HAP-1 (cell line): Measurements from ENCODE around the gene SPATA18.
"Not testable (repeated sequence)": the region's sequence is repeated elsewhere in the genome, so short reads cannot be mapped to it uniquely, and the experiment has no call there.

ENCODE experiments used
- DNase-seq, 2 experiments: peaks; one replicate each; pipeline ENCODE4 v3.0.0-alpha.2; 2016 to 2020; ENCODE audit warnings: low spot score in 2 of 2
- H3K27me3 ChIP-seq: fragments of 250-450 bp; sonication (Bioruptor Pico); 2 replicates; pipeline ENCODE4 v1.5.1; 2020; ENCODE audit warnings: low read depth, mild to moderate bottlenecking, moderate library complexity
- H3K36me3 ChIP-seq: fragments of 250-450 bp; sonication (Bioruptor Pico); replicated peaks from 2 replicates; pipeline ENCODE4 v1.5.1; 2020; ENCODE audit warnings: mild to moderate bottlenecking
- H3K4me1 ChIP-seq: fragments of 250-450 bp; sonication (Bioruptor Pico); 2 replicates; pipeline ENCODE4 v1.5.1; 2020; ENCODE audit warnings: mild to moderate bottlenecking
- H3K4me3 ChIP-seq: fragments of 250-450 bp; sonication (Bioruptor Pico); 2 replicates; pipeline ENCODE4 v1.5.1; 2020; ENCODE audit warnings: mild to moderate bottlenecking, moderate library complexity
- H3K9me3 ChIP-seq: fragments of 250-450 bp; sonication (Bioruptor Pico); 2 replicates; pipeline ENCODE4 v1.5.1; 2020; ENCODE audit warnings: mild to moderate bottlenecking, moderate library complexity
- in situ Hi-C: fragments of 300-500 bp; cut with MboI; formaldehyde crosslinking; loops from 3 replicates; pipeline ENCODE4 v1.14.3; 2020; ENCODE audit warnings: low sequenced_read_pairs, inconsistent platforms, mixed read lengths

Gene SPATA18

GRCh38 chr4:52071791-52072546 is 20.9 kb downstream of the SPATA18 start:
- in situ Hi-C loops = no loop called here

GRCh38 chr4:52076731-52077130 is 25.6 kb downstream of the SPATA18 start:
- peak in 1 of 2 experiments; percentile 14 for DNase-seq
- in situ Hi-C loops = no loop called here
- no peaks in the 10 kb centered on the region for H3K4me1 ChIP-seq

More at GRCh38 chr4:52071791-52072546, 20.9 kb downstream of the SPATA18 start:
- Histone ChIP-seq H3K4me3 (no peak overlapping the region), H3K36me3 (no peaks in the 10 kb centered on the region), H3K27me3 (peaks cover 10% of the 10 kb centered on the region), H3K4me1 (no peaks in the 10 kb centered on the region), H3K9me3 (no peaks in the 10 kb centered on the region; the same call in 1 of the 2 replicates)
- DNase-seq = no peak

GRCh38 chr4:52079659-52080058 is 28.6 kb downstream of the SPATA18 start:
- no peaks in the 10 kb centered on the region for H3K36me3 ChIP-seq

More at GRCh38 chr4:52076731-52077130, 25.6 kb downstream of the SPATA18 start:
- Histone ChIP-seq H3K9me3 (no peaks in the 10 kb centered on the region; the same call in 1 of the 2 replicates), H3K4me3 (no peak overlapping the region), H3K36me3 (no peaks in the 10 kb centered on the region), H3K27me3 (peaks cover 15% of the 10 kb centered on the region)

GRCh38 chr4:52081216-52081615 is 30.1 kb downstream of the SPATA18 start:
- Histone ChIP-seq H3K4me1 (no peaks in the 10 kb centered on the region), H3K9me3 (no peaks in the 10 kb centered on the region), H3K27me3 (peaks cover 22% of the 10 kb centered on the region), H3K36me3 (no peaks in the 10 kb centered on the region), H3K4me3 (no peak overlapping the region)
- DNase-seq = no peak
- in situ Hi-C loops = no loop called here

More at GRCh38 chr4:52079659-52080058, 28.6 kb downstream of the SPATA18 start:
- in situ Hi-C loops = no loop called here
- H3K4me1 ChIP-seq = no peaks in the 10 kb centered on the region
- H3K4me3 ChIP-seq = no peak overlapping the region
- peaks cover 24% of the 10 kb centered on the region for H3K27me3 ChIP-seq
- no peak for DNase-seq
- no peaks in the 10 kb centered on the region; the same call in 1 of the 2 replicates for H3K9me3 ChIP-seq

GRCh38 chr4:52086425-52086824 is 35.3 kb downstream of the SPATA18 start:
- H3K36me3 ChIP-seq, H3K27me3 ChIP-seq, H3K9me3 ChIP-seq, DNase-seq, in situ Hi-C loops, H3K4me1 ChIP-seq, H3K4me3 ChIP-seq: not testable (repeated sequence)

- no peaks in the 10 kb centered on the region for H3K36me3 ChIP-seq
- in situ Hi-C loops = no loop called here
- DNase-seq = no peak
Measured at GRCh38 chr4:52091801-52092200, 40.7 kb downstream of the SPATA18 start.

GRCh38 chr4:52093466-52093865 is 42.4 kb downstream of the SPATA18 start:
- no peak for DNase-seq
- in situ Hi-C loops = no loop called here
- no peaks in the 10 kb centered on the region for H3K36me3 ChIP-seq
- H3K4me3 ChIP-seq = no peak overlapping the region
- no peaks in the 10 kb centered on the region for H3K27me3 ChIP-seq
- no peaks in the 10 kb centered on the region for H3K4me1 ChIP-seq
- H3K9me3 ChIP-seq = no peaks in the 10 kb centered on the region

More at GRCh38 chr4:52091801-52092200, 40.7 kb downstream of the SPATA18 start:
- Histone ChIP-seq H3K4me3 (no peak overlapping the region), H3K4me1 (no peaks in the 10 kb centered on the region), H3K27me3 (no peaks in the 10 kb centered on the region), H3K9me3 (no peaks in the 10 kb centered on the region)

- DNase-seq = no peak
- Histone ChIP-seq H3K4me1 (no peaks in the 10 kb centered on the region), H3K27me3 (no peaks in the 10 kb centered on the region), H3K4me3 (no peak overlapping the region), H3K36me3 (no peaks in the 10 kb centered on the region), H3K9me3 (no peaks in the 10 kb centered on the region)
- in situ Hi-C loops = no loop called here
Measured at GRCh38 chr4:52094376-52095145, 43.5 kb downstream of the SPATA18 start.

GRCh38 chr4:52095374-52095773 is 44.3 kb downstream of the SPATA18 start:
- Histone ChIP-seq H3K4me1 (no peaks in the 10 kb centered on the region), H3K4me3 (no peak overlapping the region), H3K27me3 (no peaks in the 10 kb centered on the region), H3K9me3 (no peaks in the 10 kb centered on the region), H3K36me3 (no peaks in the 10 kb centered on the region)
- in situ Hi-C loops = no loop called here
- no peak for DNase-seq

- H3K27me3 ChIP-seq = no peaks in the 10 kb centered on the region
- H3K4me1 ChIP-seq = no peaks in the 10 kb centered on the region
- no peaks in the 10 kb centered on the region for H3K36me3 ChIP-seq
- DNase-seq = no peak
- in situ Hi-C loops = no loop called here
- H3K4me3 ChIP-seq = no peak overlapping the region
- no peaks in the 10 kb centered on the region for H3K9me3 ChIP-seq
Measured at GRCh38 chr4:52096048-52096447, 44.9 kb downstream of the SPATA18 start.

GRCh38 chr4:52098618-52099017 is 47.5 kb downstream of the SPATA18 start:
- H3K4me3 ChIP-seq = no peak overlapping the region
- no peaks in the 10 kb centered on the region for H3K9me3 ChIP-seq
- H3K27me3 ChIP-seq = no peaks in the 10 kb centered on the region
- in situ Hi-C loops = no loop called here
- H3K36me3 ChIP-seq = no peaks in the 10 kb centered on the region
- no peaks in the 10 kb centered on the region for H3K4me1 ChIP-seq
- DNase-seq = no peak

GRCh38 chr4:52099860-52100461 is 48.9 kb downstream of the SPATA18 start:
- Histone ChIP-seq H3K4me3 (no peak overlapping the region), H3K4me1 (no peaks in the 10 kb centered on the region), H3K27me3 (no peaks in the 10 kb centered on the region), H3K9me3 (no peaks in the 10 kb centered on the region), H3K36me3 (no peaks in the 10 kb centered on the region)
- in situ Hi-C loops = no loop called here
- DNase-seq = no peak

- H3K36me3 ChIP-seq = no peaks in the 10 kb centered on the region
- in situ Hi-C loops = no loop called here
- no peaks in the 10 kb centered on the region for H3K9me3 ChIP-seq
- no peak overlapping the region for H3K4me3 ChIP-seq
- no peaks in the 10 kb centered on the region for H3K4me1 ChIP-seq
- H3K27me3 ChIP-seq = no peaks in the 10 kb centered on the region
- no peak for DNase-seq
Measured at GRCh38 chr4:52102587-52102986, 51.5 kb downstream of the SPATA18 start.

- Histone ChIP-seq H3K4me1 (no peaks in the 10 kb centered on the region), H3K4me3 (no peak overlapping the region), H3K27me3 (no peaks in the 10 kb centered on the region), H3K36me3 (no peaks in the 10 kb centered on the region), H3K9me3 (no peaks in the 10 kb centered on the region)
- no peak for DNase-seq
- in situ Hi-C loops = no loop called here
Measured at GRCh38 chr4:52103319-52103718, 52.2 kb downstream of the SPATA18 start.
